Erythroblast (primary cell): Measurements from ENCODE around the gene NIPSNAP3A.
"Not testable (repeated sequence)": the region's sequence is repeated elsewhere in the genome, so short reads cannot be mapped to it uniquely, and the experiment has no call there.

ENCODE experiments used
- DNase-seq, 2 experiments: peaks; one replicate each; lab custom pipeline; 2025; lab: John Stamatoyannopoulos, UW
- GATA1 ChIP-seq: IDR thresholded peaks from 2 replicates; pipeline ENCODE4 v1.6.1; 2011; ENCODE audit warnings: low read depth, mild to moderate bottlenecking, control low read depth, low read length, moderate library complexity
- POLR2A ChIP-seq: IDR thresholded peaks from 2 replicates; pipeline ENCODE4 v1.6.1; 2011; ENCODE audit warnings: mild to moderate bottlenecking, low read length

NIPSNAP3A gene

DNA sequence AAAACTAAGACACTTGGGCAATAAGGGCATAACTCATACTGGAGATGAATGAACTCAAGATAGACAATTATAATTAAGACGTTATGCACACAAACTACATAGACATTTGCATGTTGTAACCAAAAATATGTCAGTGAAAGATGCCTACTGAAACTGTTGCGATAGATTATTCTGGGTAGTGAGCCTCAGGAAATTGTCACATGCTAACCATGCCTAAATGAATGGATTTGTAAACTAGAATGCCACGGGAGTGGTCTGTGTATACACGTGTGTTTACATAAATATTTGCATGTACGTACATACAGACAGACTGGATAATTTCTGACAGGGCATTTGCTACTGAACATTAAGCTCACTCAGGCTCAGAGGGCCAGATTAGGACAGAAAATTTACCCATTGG lies 17.7 kb downstream of the NIPSNAP3A start:
- TF ChIP-seq POLR2A, result no peak
- TF ChIP-seq GATA1, result no peak
- DNase-seq, result no peak

DNA sequence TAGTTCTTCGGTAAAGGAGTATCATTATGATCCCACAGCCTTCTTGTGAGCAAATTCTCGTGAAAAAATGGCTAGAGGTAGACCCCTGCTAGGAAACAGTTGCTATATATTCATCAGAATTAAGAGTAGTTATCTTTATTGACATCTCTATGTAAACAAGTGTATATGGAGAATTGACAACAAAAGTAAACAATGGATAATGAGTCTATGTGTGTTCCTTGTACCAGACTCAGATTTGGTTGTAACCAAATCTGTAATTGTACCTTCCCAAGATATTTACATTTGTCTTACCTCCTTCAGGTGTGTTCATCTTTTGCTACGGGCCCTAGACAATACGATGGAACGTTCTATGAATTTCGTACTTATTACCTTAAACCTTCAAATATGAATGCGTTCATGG lies 18.5 kb downstream of the NIPSNAP3A start:
- TF ChIP-seq GATA1 (no peak), POLR2A (no peak)
- DNase-seq, result no peak

DNA sequence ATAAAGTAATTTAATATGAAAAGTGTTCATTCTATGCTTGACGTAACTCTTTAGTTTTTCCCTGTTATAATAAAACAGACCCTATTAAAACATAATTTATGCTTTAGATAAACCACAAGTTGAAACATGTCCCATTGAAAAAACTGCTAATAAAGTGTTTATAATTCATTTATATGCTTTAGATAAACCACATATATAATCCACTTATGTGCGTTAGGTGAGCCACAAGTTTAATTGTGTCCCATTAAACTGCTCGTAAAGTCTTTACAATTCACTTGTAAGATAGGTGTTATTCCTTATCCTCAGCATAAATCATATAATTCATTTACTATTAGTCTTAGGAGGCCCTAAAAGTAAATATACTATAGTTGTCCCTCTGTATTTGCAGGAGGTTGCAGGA lies 20.0 kb downstream of the NIPSNAP3A start:
- no peak for TF ChIP-seq GATA1
- TF ChIP-seq POLR2A, result no peak
- no peak for DNase-seq

DNA sequence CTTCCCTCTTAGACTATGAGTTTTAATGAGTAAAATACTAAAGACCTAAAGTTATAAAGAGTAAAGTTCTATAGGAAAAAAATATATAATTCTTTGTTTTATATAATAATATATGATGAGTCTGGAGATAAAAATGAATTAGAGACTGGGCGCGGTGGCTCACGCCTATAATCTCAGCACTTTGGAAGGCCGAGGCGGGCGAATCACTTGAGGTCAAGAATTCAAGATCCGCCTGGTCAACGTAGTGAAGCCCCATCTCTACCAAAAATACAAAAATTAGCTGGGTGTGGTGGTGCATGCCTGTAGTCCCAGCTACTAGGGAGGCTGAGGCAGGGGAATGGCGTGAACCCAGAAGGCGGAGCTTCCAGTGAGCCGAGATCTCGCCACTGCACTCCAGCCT lies 21.5 kb downstream of the NIPSNAP3A start:
- not testable (repeated sequence) for DNase-seq

DNA sequence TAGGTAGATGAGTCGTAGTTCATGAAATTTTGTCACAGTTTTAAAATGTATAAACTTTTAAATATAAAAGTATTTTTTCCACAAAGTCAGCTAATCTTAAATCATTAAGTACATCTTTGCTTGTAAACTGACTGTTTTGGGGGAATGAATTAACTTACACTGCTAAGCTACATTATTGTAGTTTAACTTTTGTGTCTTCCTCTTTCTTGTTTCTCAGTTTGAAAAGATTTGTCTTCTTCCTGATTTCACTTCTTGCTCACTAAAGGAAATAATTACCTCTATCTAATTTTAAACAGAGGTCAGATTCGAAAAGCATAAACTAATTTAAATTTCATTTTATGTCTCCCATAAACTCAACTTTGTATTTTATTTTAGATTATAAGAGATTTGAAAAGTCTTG lies 22.2 kb downstream of the NIPSNAP3A start:
- TF ChIP-seq GATA1 (no peak), POLR2A (no peak)
- no peak for DNase-seq

DNA sequence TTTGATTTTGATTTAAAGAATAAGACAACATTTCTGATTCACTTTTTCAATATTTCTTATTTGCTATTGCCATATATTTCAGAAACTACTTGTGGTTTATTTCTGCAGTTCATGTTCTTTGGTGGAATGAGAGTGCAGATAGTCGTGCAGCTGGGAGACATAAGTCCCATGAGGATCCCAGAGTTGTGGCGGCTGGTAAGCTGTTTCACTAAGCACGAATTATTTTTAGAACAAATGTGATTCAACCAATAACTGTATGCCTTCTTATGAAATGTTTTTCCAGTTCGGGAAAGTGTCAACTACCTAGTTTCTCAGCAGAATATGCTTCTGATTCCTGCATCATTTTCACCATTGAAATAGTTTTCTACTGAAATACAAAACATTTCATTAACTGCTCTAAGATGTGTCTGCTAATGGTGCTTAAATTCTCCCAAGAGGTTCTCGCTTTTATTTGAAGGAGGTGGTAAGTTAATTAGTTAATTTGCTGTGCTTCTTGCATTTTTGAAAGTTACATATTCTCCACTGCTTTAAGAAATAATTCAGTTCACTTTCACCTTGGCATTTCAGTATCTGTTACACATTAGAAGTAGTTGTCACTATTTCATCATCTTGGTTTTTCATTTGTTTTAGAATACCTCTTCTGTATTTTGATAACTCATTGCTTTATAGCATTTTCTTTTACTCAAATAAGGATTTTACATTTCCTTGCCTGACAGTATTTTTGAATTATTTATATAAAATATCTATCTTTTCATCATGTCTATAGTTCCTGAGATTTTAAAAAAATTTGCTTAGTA lies 25.4 kb downstream of the NIPSNAP3A start:
- no peak for DNase-seq
- TF ChIP-seq GATA1 (no peak), POLR2A (no peak)

DNA sequence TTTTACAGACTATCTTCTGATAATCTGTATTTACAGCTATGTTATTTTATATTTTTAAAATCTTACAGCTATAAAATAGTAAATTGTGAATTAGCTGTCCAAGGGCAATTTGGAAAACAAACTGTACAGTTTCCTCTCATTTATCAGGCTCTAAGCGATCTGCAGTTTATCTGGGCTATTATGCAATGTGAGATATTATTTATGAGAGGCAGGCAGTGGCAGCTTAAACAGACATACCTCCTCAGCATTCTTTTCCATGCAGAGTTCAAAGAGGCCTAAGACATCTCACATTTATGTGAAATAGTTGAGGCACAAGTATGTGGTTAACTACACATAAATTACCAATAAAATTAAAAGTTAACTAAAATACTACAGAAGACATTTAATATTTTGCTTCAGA lies 26.6 kb downstream of the NIPSNAP3A start:
- TF ChIP-seq POLR2A (no peak), GATA1 (no peak)

DNA sequence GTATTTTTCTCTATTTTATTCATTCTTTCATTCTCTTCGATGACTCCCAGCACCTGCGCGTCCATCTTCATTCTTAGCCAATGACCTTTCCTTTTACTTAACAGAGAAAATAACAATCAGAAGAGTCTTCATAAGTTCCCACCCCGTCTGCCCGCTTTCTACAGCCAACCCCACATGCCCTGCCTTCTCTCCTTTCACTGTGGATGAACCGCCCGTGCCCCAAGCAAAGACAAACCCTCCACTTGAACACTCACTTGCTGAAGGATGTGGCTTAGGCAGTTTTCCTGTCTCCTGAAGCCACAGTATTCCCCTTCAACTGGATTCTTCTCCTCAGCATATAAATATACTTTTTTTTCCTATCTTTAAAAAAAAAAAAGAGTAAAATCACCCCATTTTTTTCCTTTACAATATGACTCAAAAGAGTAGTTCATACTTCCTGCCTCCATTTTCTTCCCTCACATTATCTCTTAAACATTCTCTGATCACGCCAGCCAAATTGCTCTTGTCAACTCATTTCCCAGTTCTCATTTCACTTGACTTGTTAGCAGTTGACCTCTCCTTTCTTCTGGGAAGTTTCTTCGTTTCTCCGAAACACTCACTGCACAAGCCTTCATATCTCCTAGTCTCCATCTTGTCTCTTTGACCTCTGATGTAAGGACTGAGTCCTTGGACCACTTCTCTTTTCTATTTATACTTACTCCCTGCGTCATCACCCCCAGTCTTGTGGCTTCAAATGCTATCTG lies 27.5 kb downstream of the NIPSNAP3A start:
- TF ChIP-seq GATA1, result no peak
- no peak for TF ChIP-seq POLR2A

More for the DNA sequence above, 26.6 kb downstream of the NIPSNAP3A start:
- DNase-seq, result no peak

DNA sequence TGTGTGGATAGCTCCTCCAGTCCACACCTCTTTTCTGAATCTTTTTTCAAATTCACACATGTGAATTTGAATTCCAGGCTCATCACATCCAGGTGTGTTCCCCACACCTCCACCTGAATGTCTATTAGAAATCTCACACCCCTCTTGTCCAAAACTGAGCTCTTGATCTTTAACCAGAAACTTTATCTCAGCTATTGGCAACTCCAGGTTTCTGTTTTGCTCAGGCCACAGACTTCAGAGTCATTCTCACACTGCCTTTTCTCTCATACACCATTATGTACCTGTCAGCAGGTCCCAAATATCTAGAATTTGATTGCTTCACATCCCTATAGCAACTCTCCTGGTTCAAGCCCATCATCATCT lies 28.1 kb downstream of the NIPSNAP3A start:
- DNase-seq, result no peak
- TF ChIP-seq POLR2A, result no peak
- no peak for TF ChIP-seq GATA1

More for the DNA sequence above, 27.5 kb downstream of the NIPSNAP3A start:
- DNase-seq, result peak; percentile 9 to 28

DNA sequence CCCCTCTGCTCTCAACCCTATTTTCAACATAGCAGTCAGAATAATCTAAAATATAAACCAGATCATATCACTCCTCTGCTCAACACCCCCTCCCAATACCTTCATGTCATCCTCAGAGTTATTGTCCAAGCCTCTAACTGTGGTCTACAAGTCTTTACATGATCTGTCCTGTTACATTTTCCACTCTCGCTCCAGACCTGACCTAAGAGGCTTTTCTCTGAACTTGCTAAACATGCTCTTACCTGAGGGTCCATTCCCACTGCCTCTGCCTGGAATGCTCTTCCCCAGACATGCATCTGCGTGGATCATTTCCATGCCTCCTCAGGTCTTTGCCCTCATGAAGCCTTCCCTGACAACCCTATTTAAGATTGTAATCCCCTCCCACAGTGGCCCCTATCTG lies 28.5 kb downstream of the NIPSNAP3A start:
- TF ChIP-seq POLR2A (no peak), GATA1 (no peak)
- DNase-seq, result no peak

DNA sequence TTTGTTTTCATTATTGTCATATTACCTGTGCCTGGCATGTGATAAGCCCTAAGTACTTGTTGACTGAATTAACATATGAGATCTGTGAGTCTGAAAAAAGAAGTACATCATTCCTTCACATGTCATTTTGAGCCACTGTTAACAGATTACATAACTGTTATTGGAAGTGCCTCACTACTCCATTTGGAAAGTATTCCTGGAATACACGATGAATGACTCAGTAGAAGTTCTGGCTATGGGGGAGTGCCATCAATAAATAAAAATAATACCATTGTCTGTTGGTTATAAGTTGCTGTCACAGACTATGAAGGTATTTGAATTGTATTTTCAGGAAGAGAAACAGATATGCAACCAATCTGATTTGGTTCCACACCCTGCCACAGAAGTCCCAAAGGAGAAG lies 29.3 kb downstream of the NIPSNAP3A start:
- TF ChIP-seq GATA1, result no peak
- TF ChIP-seq POLR2A, result no peak
- DNase-seq, result no peak

DNA sequence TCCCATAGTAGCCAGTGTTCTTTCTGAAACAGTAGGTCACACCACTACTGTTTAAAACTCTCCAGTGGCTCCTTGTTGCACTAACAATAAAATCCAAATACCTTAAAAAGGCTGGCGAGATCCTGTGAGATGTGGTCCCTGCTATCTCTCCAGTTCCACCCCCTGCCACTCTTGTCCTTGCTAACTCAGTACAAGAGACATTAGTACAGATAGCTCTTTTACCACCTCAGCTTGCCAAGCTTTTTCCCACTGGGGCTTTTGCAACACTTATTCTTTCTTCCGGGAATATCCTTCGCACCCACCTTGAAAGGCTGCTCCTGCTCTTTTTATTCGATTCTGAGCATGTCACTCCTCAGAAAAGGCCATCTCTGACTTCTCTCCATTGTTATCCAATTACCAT lies 31.3 kb downstream of the NIPSNAP3A start:
- TF ChIP-seq POLR2A (no peak), GATA1 (no peak)

DNA sequence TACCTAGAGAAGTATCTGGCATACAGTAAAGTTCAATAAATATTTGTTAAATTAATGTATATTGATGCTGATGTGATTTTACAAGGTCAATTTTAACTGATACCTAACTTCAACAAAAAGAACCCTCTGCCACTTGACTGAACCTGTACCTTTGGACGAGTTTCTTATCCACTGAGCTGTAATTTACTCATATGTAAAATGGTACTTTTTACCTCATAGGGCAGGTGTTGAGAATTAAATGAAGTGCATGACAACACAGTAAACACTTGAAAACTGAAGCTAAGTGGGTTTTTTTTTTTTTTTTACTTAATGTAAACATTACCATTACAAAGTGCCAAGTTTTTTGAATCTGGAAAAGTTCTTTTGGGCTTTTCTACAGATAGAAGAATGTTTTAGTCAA lies 31.9 kb downstream of the NIPSNAP3A start:
- TF ChIP-seq GATA1, result no peak
- no peak for TF ChIP-seq POLR2A
- DNase-seq, result no peak

More for the DNA sequence above, 31.3 kb downstream of the NIPSNAP3A start:
- DNase-seq, result no peak

DNA sequence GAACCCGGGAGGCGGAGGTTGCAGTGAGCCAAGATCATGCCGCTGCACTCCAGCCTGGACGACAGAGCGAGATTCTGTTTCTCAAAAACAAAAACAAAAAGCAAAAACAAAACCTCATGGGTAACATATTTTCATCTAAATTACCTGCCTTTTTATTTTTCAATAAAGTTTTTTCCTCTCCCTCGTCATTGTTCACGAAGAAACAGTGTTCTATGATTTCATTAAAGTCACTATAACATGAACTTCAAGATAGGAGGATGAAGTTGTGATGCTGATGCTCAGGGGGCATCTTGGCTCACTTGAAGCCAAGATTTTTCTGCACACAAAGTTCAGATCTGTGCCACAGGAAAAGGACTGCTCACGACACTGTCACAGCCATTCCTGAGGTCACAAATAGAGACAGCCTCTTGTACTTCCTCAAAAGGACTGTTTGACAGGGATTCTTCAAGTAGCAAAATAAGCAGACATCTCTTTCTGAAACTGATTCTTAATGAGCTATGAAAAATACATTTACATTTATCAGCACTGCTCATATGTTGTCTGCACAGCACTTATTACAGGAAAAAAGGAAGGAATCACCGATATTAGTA lies 32.6 kb downstream of the NIPSNAP3A start:
- TF ChIP-seq GATA1 (no peak), POLR2A (no peak)
- no peak for DNase-seq

DNA sequence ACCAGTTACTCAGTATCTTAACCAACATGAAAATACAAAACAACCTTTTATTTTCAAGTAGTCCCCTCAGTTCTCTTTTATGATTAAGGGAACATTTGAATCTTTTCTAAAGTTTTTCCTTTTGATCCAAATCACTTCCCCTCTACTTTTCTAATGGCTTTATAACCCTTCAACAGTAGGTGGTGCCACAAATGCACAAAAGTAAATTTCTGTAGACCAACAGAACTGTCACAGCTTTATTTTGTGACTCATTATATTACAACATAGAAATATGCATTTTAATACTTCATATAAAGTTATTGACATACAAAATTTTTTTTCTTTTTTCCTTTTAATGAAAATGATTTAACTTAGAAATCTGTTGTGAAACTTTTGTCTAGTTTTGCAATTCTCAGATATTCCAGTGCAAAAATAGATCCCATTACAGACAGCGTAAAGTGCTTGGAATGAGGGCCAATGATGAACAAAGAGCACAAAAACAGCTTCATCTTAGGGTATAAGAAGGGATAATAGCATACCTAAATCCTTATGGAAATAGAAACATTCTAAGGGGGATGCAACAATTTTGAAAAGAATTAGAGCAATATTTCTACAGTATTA lies 33.4 kb downstream of the NIPSNAP3A start:
- TF ChIP-seq POLR2A, result no peak
- TF ChIP-seq GATA1, result no peak
- DNase-seq, result peak; percentile 10 to 37
